ENCODE results near the gene CTIF.

DNA sequence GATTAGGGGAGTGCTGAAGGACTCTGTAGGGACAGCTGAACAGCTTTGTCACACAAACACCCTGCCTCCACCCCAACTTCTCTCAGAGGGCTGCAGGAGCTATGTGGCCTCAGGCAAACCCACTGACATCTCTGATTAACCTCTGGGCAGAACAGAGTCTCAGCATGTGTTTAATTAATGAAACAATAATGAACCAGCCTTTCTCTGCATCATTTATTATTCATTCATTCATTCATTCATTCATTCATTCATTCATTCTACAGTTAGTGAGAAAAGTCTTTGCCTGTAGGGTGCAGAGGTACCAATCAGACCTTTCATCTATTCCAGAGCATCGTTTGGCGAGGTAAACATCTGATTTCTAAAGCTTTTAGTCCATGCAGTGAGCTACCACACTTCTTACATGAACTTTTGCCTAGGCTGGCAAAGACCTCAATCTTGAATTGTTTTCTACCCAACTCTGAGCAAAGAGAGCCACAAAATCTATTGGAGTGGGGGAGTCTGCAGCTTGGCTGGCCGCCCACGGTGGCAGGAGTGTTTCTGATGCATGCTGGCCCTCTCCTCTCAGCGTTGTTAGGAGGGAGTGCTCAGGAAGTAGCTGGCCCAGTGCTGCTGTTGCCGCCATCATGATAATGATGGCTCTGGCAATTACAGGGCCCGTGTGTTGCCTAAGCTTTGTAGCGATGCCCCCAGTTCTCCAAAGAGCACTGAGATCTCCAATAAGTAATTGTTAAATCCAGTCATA lies 213.1 kb downstream of the CTIF start:
- no peak for TF ChIP-seq YY1 (IDR thresholded peaks at IDR 0.05; ENCODE audit: low read depth)
- no peak for TF ChIP-seq EP300 (IDR thresholded peaks at IDR 0.05; ENCODE audit: borderline replicate concordance)
- no peak for TF ChIP-seq NFIC (IDR thresholded peaks at IDR 0.05)
- TF ChIP-seq TCF12 (IDR thresholded peaks at IDR 0.05; ENCODE audit: low read depth) = no peak
- no peak for TF ChIP-seq CREB1 (IDR thresholded peaks at IDR 0.05; ENCODE audit: low read depth)
- no peak for TF ChIP-seq TAF1 (IDR thresholded peaks at IDR 0.05; ENCODE audit: low read depth)
- no peak for TF ChIP-seq USF1 (IDR thresholded peaks at IDR 0.05)
